RPMI8226 (cell line): ENCODE measurements around the gene ADARB1.
"Not testable (repeated sequence)": the region's sequence is repeated elsewhere in the genome, so short reads cannot be mapped to it uniquely, and the experiment has no call there.

Experiments
- DNase-seq: peaks from one replicate; pipeline ENCODE4 v3.0.0-alpha.2; 2015

ADARB1 gene

GRCh38 chr21:45122432-45123132 is 48.2 kb downstream of the ADARB1 start:
- no peak for DNase-seq

GRCh38 chr21:45123440-45123839 is 49.1 kb downstream of the ADARB1 start:
- no peak for DNase-seq

- DNase-seq: no peak
Observed at GRCh38 chr21:45124596-45124995, 50.2 kb downstream of the ADARB1 start.

GRCh38 chr21:45125357-45125756 is 51.0 kb downstream of the ADARB1 start:
- no peak for DNase-seq

- no peak for DNase-seq
Observed at GRCh38 chr21:45126204-45126626, 51.8 kb downstream of the ADARB1 start.

GRCh38 chr21:45126983-45127382 is 52.6 kb downstream of the ADARB1 start:
- no peak for DNase-seq

- no peak for DNase-seq
Observed at GRCh38 chr21:45127937-45128336, 53.6 kb downstream of the ADARB1 start.

- DNase-seq: peak; percentile 86
Observed at GRCh38 chr21:45128613-45129188, 54.3 kb downstream of the ADARB1 start.

GRCh38 chr21:45129189-45129923 is 55.0 kb downstream of the ADARB1 start:
- no peak for DNase-seq

- DNase-seq: peak; percentile 48
Observed at GRCh38 chr21:45130324-45130774, 56.0 kb downstream of the ADARB1 start.

GRCh38 chr21:45131537-45131999 is 57.2 kb downstream of the ADARB1 start:
- no peak for DNase-seq

GRCh38 chr21:45132841-45133573 is 58.6 kb downstream of the ADARB1 start:
- DNase-seq: no peak

GRCh38 chr21:45133574-45134278 is 59.3 kb downstream of the ADARB1 start:
- DNase-seq: not testable (repeated sequence)

GRCh38 chr21:45134279-45135076 is 60.1 kb downstream of the ADARB1 start:
- no peak for DNase-seq

GRCh38 chr21:45135122-45135521 is 60.7 kb downstream of the ADARB1 start:
- no peak for DNase-seq

GRCh38 chr21:45135868-45136267 is 61.5 kb downstream of the ADARB1 start:
- DNase-seq: no peak

- no peak for DNase-seq
Observed at GRCh38 chr21:45136500-45136899, 62.1 kb downstream of the ADARB1 start.

- peak; percentile 85 for DNase-seq
Observed at GRCh38 chr21:45136927-45137611, 62.7 kb downstream of the ADARB1 start.

GRCh38 chr21:45137612-45137937 is 63.2 kb downstream of the ADARB1 start:
- no peak for DNase-seq

GRCh38 chr21:45138199-45139002 is 64.0 kb downstream of the ADARB1 start:
- DNase-seq: peak; percentile 79
